Duodenal mucosa (tissue), 2 donors: ENCODE results near the gene MPND.
"Not testable (repeated sequence)": the region's sequence is repeated elsewhere in the genome, so short reads cannot be mapped to it uniquely, and the experiment has no call there.

Experiments used
- H3K27ac ChIP-seq: one replicate; pipeline ENCODE4 v1.7.0; 2013; ENCODE audit warnings: low read depth, low read length
- H3K27me3 ChIP-seq, 2 donors: one replicate each; pipeline ENCODE4 v1.7.0; 2013; ENCODE audit warnings: low read length in 2 of 2, control low read depth in 1 of 2; ENCODE audit not compliant: insufficient read depth in 2 of 2, control insufficient read depth in 1 of 2
- H3K36me3 ChIP-seq, 2 donors: one replicate each; pipeline ENCODE4 v1.7.0; 2013; ENCODE audit warnings: low read length in 2 of 2, control low read depth in 1 of 2; ENCODE audit not compliant: insufficient read depth in 2 of 2, control insufficient read depth in 1 of 2
- H3K4me1 ChIP-seq, 2 donors: one replicate each; pipeline ENCODE4 v1.7.0; 2013; ENCODE audit warnings: low read length in 2 of 2, control low read depth in 1 of 2; ENCODE audit not compliant: insufficient read depth in 2 of 2, control insufficient read depth in 1 of 2
- H3K4me3 ChIP-seq, 2 donors: one replicate each; pipeline ENCODE4 v1.7.0; 2013; ENCODE audit warnings: low read length in 2 of 2, low read depth in 1 of 2
- H3K9ac ChIP-seq, 2 donors: one replicate each; pipeline ENCODE4 v1.7.0; 2013; ENCODE audit warnings: low read length in 2 of 2, low read depth in 1 of 2
- H3K9me3 ChIP-seq, 2 donors: one replicate each; pipeline ENCODE4 v1.7.0; 2013; ENCODE audit warnings: low read length in 2 of 2, control low read depth in 1 of 2; ENCODE audit not compliant: control insufficient read depth in 1 of 2

MPND gene

DNA sequence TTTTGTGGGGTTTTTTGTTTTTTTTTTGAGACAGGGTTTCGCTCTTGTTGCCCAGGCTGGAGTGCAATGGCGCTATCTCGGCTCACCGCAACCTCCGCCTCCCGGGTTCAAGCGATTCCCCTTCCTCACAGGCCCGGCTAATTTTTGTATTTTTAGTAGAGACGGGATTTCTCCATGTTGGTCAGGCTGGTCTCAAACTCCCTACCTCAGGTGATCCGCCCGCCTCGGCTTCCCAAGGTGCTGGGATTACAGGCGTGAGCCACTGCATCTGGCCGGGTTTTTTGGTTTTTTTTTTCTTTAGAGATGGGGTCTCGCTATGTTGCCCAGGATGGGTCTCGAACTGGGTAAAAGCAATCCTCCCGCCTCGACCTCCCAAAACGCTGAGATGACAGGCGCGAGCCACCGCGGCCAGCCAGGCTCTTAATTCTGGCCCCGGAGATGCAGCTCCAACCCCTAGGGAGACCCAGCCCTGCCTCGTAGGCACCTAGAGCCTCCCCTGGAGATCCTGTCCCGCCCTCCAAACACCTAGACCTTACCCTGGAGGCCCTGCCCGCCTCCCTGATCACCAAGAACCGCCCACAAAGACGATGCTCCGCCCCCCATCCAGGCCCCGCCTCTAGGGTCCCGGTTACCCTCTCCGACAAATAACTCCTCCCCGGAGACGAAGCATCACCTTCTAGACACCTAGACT is 14.2 kb upstream of the MPND start:
- Histone ChIP-seq H3K36me3 (peaks cover 3 to 12% of the 10 kb centered on the region in 2 donors), H3K4me3 (peak overlapping the region in 1 of 2 donors; percentile 60)
- not testable (repeated sequence) for H3K9me3 ChIP-seq, H3K27me3 ChIP-seq, H3K27ac ChIP-seq, H3K9ac ChIP-seq, H3K4me1 ChIP-seq

DNA sequence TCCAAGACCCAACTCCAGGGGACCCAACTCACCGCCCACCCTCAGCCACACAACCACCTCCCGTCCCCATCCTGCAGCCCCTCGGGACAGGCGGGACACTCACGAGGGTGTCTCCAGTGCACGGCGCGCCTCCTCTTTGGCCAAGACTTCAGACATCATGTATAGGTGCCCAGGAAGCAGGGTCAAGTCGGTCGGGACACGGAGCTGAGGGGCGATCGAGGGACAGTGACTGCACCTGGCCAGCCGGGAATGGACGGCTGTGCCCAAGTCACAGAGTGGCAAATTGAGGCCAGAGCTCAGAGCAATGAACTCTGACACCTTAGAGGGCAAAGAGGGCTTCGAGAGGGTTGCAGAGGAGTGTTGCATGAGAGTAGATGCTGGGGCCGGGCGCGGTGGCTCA is 13.5 kb upstream of the MPND start:
- Histone ChIP-seq H3K27ac (no peak overlapping the region), H3K4me1 (peaks cover 0 to 3% of the 10 kb centered on the region in 2 donors), H3K4me3 (no peak overlapping the region), H3K27me3 (no peaks in the 10 kb centered on the region), H3K36me3 (peaks cover 3 to 12% of the 10 kb centered on the region in 2 donors), H3K9ac (no peak overlapping the region), H3K9me3 (no peaks in the 10 kb centered on the region)

DNA sequence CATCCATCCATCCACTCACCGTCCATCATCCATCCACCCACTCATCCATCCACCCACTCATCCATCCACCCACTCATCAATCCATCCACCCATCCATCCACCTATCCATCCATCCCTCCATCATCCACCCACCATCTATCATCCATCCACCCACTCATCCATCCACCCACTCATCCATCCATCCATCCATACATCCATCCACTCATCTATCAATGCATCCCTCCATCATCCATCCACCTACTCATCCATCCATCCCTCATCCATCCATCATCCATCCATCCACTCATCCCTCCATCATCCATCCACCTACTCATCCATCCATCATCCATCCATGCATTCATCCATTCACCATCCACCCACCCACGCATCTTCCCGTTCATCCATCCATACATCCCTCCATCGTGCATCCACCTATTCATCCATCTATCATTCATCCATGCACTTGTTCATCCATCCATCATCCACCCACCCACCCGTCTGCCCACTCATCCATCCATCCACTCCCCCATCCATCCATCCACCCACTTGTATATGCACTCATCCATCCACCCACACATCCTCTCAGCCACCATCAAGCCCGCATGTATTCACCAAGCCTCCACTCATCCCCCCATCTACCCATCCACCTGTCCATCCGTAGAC is 8.3 kb upstream of the MPND start:
- Histone ChIP-seq H3K9me3 (no peaks in the 10 kb centered on the region), H3K4me1 (peaks cover 0 to 7% of the 10 kb centered on the region in 2 donors), H3K9ac (no peak overlapping the region), H3K27me3 (no peaks in the 10 kb centered on the region), H3K4me3 (no peak overlapping the region), H3K36me3 (peaks cover 0 to 4% of the 10 kb centered on the region in 2 donors), H3K27ac (no peak overlapping the region)

DNA sequence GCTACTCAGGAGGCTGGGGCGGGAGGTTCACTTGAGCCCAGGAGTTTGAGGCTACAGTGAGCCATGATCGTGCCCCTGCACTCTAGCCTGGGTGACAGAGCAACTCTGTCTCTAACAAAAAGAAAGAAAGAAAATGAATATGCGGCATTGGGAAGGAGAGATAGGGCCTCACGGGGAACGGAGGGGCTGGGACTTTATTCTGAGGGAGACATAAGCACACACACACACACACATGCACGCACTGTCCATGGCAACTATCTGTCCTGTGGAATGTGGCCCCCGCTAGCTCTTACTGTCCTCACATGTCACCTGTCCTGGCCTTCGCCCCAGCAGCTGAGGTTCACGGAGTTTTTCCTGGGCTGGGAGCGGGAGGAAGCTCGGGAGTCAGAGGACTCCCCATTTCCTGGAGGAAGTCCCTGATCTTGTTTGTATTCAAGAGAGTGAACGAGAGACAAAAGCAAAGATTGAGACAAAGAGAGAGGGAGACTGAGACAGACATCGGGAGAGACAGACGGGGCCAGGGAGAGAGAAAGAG is 5.4 kb upstream of the MPND start:
- Histone ChIP-seq H3K9me3 (no peaks in the 10 kb centered on the region), H3K9ac (peak overlapping the region; percentile 69 to 74), H3K4me3 (peak overlapping the region; percentile 67 to 88), H3K27ac (peak overlapping the region; percentile 81), H3K27me3 (no peaks in the 10 kb centered on the region), H3K4me1 (peaks cover 12 to 28% of the 10 kb centered on the region in 2 donors), H3K36me3 (peaks cover 0 to 4% of the 10 kb centered on the region in 2 donors)

DNA sequence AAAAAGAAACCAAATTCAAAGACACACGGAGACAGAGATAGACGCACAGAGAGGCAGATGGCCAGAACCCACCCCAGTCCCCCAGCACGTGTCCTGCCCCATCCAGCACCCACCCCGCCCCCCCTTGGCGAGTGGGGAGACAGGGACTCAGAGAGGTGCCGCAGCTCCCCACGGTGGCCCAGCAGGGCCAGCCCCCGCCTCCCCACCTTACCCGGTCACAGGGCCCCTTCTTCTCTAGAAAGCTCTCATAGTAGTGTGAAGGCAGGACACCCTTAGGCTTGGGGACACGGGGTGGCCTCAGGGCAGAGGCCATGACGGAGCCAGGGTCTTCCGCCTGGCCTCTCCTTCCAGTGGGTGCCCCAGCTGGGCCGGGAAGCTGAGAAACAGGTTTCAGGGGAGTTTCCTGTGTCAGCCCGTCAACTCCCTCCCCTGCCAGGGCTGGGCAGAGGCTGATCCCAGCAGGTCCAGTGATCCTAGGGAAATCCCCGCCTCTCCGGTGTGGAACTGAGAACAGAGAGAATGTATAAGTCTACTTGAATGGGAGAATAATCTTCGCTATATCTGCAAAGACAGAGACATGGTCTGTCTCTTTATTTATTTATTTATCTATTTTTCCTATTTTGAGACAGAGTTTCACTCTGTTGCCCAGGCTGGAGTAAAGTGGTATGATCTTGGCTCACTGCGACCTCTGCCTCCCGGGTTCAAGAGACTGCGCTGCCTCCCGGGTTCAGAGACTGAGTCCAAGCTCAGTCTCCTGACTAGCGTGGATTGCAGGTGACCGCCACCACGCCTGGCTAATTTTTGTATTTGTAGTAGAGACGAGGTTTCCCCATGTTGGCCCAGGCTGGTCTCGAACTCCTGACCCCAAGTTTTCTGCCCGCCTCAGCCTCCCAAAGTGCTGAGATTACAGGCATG is 4.7 kb upstream of the MPND start, which contains the start of gene STAP2:
STAP2 (minus strand) TSS at position 387 of the 915 bp plus-strand sequence; CDS start at position 313, 74 bp downstream.
- Histone ChIP-seq H3K9ac (peak within 1 kb of the TSS; percentile 69 to 74), H3K36me3 (peaks cover 0 to 2% of the 10 kb centered on the region in 2 donors), H3K4me3 (peak within 1 kb of the TSS; percentile 67 to 88), H3K27ac (peak within 1 kb of the TSS; percentile 81), H3K9me3 (no peaks in the 10 kb centered on the region), H3K4me1 (peaks cover 12 to 28% of the 10 kb centered on the region in 2 donors), H3K27me3 (no peaks in the 10 kb centered on the region)

DNA sequence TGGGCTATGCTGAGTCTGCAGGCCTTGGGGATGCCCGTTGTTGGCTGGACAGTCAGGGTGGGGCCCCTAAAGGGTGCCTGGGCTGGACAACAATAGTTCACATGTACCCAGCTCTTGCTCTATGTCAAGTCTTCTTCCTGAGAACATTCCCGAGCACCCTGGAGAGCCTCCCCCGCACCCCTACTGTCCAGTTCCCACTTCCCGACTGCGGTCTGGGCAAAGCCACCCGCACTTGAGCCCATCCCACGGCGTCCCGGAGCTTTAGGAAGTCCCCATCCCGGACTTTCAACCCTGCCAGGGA is 1.1 kb upstream of the MPND start:
- Histone ChIP-seq H3K9me3 (no peaks in the 10 kb centered on the region), H3K9ac (peak overlapping the region; percentile 64 to 70), H3K27ac (peak overlapping the region; percentile 77), H3K4me3 (peak overlapping the region; percentile 83 to 87), H3K4me1 (peaks cover 18 to 38% of the 10 kb centered on the region in 2 donors), H3K36me3 (peaks cover 0 to 7% of the 10 kb centered on the region in 2 donors), H3K27me3 (no peaks in the 10 kb centered on the region)

DNA sequence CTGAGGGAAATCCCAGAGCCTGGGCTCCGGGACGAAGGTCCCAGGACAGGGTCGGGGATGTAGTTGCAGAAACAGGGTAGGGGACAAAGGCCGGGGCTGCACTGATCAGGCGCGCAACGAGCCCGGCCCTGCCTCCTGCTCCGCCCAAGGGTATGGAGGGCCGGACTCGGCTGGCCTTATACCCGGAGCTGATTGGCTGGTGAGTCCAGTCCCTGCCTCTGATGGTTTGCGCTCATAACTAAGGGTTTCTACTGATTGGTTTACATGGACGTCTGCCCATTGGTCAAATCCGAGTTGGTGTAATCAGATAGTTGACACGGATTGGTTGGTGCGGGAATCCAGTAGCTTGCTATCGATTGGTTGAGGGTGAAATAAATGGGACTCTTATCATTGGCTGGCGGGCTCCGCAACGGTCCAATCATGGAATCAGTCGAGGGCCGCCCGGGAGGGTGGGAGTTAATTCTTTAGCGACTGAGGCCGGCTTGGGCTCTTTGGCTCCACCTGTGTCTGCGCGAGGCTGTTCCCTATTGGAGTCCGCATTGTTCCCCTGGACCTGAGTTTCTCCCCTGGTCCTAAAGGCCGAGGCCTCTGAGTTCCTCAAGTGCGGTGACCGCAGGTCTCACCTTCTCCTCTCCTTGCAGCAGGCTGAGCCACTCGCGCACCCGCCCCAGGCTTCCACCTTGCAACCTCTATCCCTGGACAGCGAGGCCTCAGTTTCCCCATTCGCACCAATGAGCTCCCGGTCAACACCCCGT is 570 bp upstream of the MPND start:
- H3K9ac ChIP-seq: peak overlapping the region; percentile 70 to 89
- peak overlapping the region; percentile 97 for H3K27ac ChIP-seq
- H3K4me1 ChIP-seq: peaks cover 18 to 38% of the 10 kb centered on the region in 2 donors
- H3K4me3 ChIP-seq: peak overlapping the region; percentile 83 to 87
- no peaks in the 10 kb centered on the region for H3K27me3 ChIP-seq
- no peaks in the 10 kb centered on the region for H3K9me3 ChIP-seq
- H3K36me3 ChIP-seq: peaks cover 0 to 7% of the 10 kb centered on the region in 2 donors

DNA sequence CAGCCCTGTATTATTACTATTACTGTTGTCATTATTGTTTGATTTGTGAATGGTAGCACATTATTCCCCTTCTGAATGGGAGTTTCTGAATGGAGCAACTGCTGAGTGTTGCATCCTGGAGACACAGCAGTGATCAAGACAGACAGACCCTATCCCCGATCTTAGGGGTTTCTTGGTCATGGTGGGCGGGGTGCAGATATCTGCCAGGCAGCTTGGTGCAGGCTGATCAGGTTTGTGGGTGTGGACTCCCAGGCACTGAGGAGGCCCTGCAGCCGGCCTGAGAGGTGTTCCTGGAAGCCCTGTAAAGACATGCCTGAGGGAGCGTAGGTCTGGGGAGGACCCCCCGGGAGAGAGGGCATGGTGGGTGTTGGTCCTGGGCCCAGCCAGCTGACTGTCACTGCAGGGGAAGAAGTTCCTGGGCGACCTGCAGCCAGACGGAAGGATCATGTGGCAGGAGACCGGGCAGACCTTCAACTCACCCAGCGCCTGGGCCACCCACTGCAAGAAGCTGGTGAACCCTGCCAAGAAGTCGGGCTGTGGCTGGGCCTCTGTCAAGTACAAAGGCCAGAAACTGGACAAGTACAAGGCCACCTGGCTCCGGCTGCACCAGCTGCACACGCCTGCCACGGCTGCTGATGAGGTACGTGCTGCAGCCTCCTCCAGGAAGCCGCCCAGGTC is 2.1 kb downstream of the MPND start:
- no peak overlapping the region for H3K4me3 ChIP-seq
- H3K27ac ChIP-seq: no peak overlapping the region
- peaks cover 0 to 11% of the 10 kb centered on the region in 2 donors for H3K36me3 ChIP-seq
- no peaks in the 10 kb centered on the region for H3K27me3 ChIP-seq
- H3K9ac ChIP-seq: no peak overlapping the region
- peaks cover 18 to 28% of the 10 kb centered on the region in 2 donors for H3K4me1 ChIP-seq
- H3K9me3 ChIP-seq: no peaks in the 10 kb centered on the region

DNA sequence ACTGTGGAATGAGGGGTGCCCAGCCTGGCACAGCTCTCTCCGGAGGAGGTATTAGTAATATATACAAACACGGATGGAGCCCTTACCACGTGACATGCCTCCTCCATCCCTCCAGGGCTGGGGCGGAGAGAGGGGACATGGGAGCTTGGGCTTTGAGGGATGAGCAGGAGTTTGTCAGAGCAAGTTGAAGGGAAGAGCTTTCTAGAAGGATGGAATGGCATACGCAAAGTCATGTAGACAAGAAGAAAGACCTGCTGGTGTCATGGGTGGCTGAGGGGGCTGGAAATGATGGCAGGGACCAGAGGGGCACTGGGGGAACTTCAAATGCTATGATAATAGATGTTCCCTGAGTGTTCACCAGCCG is 2.6 kb downstream of the MPND start:
- no peak overlapping the region for H3K9ac ChIP-seq
- H3K27me3 ChIP-seq: no peaks in the 10 kb centered on the region
- no peaks in the 10 kb centered on the region for H3K9me3 ChIP-seq
- peaks cover 14 to 23% of the 10 kb centered on the region in 2 donors for H3K4me1 ChIP-seq
- no peak overlapping the region for H3K4me3 ChIP-seq
- H3K36me3 ChIP-seq: peaks cover 0 to 11% of the 10 kb centered on the region in 2 donors
- H3K27ac ChIP-seq: no peak overlapping the region
